ENCODE results near the gene ZNF530. TPM values are rescaled to one million over a fixed set of nuclear protein-coding genes. Genes with fewer than 3 reads are reported as not detected.

ZNF530 gene
- polyA plus RNA-seq, 4 donors: 4.4 to 5.4 (median 4.7) TPM

DNA sequence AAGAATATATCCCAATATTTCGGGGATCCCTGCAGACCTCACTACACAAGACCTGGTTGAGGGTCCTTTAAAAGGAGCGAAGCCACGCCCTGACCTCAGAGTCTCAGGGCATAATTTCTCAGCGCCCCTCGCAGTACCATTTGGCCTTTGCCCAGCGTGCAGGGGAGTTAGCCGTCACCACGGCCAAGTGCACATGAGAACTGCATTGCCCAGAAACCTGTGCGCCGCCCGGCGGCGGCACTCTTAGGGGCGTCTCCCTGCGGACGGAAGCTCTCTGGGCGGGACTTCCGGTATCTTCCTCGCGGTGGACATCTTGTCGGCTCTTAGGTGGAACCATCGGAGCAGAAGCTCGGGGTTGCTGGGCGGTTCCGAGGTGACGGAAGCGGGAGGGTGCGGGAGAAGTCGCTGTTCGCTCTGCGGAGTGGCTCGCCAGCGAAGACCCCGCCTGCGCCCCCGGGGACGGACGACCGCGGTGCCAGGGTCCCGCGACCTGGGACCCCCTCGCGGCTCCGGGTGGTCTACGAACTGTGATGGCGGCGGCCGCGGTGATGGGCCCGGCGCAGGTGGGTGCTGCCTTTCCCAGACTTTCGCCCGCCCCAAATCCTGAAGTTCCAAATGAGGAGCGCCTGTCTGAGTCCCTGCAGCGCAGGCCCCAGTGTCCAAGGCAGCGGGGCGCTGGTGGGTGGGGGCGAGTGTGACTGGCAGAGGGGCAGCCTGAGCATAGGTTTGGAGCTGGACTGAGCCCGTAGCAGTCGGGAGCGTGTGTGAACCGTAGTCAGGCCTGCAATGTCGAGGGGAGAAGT is 14.5 kb downstream of the ZNF530 start, which contains the start of gene ZNF134:
TSS of gene ZNF134 (plus strand) at position 302 of the 803 bp plus-strand sequence. CDS start 5,227 bp downstream, outside the sequence.
- DNase-seq (ENCODE audit: low read depth in 4 of 4, low spot score in 3 of 4): peak; percentile 82 to 89 (median 84)

DNA sequence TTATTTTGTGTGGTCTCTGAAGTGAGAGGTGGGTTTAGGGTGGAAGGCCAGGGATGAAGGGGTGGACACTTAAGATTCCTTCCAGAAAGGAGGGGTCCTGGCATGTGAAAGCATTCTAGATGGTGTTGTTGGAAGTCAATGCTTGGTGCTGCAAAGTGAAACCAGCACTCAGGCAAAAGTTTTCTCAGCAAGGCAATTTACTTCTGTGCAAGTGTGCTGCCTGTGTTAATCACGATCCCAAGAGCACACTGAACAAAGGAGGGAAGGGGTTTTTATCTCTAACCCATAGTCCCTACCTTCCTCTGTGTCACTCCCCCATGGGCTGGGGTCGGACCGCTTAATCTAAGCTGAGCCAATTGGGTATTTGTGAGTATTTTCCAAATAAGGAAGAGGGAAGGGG is 15.7 kb downstream of the ZNF530 start:
- DNase-seq (ENCODE audit: low read depth in 4 of 4, low spot score in 3 of 4): no peak

DNA sequence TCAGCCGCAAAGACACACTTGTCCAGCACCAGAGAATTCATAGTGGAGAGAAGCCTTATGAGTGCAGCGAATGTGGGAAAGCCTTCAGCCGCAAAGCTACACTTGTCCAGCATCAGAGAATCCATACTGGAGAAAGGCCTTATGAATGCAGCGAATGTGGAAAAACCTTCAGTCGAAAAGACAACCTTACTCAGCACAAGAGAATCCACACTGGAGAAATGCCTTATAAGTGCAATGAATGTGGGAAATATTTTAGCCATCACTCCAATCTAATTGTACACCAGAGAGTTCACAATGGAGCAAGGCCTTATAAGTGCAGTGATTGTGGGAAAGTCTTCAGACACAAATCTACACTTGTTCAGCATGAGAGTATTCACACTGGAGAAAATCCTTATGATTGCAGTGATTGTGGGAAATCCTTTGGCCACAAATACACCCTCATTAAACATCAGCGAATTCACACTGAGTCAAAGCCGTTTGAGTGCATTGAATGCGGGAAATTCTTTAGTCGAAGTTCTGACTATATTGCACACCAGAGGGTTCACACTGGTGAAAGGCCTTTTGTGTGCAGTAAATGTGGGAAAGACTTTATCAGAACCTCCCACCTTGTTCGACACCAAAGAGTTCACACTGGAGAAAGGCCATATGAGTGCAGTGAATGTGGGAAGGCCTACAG is 21.1 kb downstream of the ZNF530 start:
- no peak for DNase-seq (ENCODE audit: low read depth in 4 of 4, low spot score in 3 of 4)

DNA sequence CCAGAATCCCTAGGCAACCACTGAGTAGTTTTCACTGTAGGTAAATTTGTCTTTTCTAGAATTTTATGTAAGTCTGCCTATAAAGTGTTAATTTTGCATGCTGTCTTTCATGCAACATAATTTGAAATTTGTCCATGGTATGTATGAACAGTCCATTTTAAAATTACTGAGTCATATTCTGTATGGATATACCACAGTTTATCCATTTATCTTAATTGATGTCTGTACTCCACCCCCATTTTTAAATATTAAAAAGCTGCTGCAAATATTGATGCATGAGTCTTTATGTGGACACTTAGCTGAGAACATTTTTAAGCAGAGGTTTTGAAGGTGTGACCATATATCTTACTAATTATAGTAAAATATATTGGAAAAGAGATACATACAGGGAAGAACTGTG is 23.4 kb downstream of the ZNF530 start:
- no peak for DNase-seq (ENCODE audit: low read depth in 4 of 4, low spot score in 3 of 4)

DNA sequence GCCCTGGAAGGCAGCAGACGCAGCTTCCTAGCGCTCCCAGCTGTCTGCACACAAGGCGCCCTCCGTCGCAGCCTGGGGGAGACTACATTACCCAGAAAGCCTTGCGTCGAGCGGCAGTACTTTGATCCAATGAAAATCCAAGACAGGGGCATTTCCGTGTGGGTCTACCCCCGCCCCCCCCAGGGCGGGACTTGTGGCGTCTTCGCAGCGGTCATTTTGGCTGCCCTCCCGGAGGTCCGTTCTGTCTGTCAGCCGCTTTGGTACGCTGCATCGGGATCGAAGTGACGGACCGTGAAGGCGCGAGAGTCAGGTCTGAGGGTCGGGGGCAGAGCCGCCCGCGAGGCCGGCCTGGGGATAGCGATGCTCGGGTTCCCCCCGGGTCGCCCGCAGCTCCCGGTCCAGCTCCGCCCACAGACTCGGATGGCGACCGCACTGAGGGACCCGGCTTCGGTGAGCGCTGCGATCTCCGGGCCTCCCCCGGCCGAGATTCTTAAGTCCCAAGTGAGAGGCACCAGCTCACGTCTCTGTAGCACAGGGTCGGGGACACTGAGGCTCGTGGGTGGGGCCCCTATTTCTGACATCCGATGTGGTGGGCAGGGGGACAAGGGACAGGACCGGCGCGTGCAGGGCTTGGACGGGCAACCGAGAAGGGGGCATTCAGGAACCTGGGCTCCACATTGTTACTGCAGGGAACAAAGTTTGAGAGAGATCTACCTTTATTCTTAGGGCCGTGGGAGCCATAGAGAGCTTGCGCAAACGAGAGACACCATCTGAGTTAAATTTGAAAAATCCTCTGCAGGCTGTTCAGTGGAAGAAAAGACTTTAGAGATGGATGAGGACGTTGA is 33.5 kb downstream of the ZNF530 start, which contains the start of gene ZNF211:
TSS of gene ZNF211 (plus strand) at position 182 of the 845 bp plus-strand sequence. CDS start at position 361, 179 bp downstream.
- DNase-seq (ENCODE audit: low read depth in 4 of 4, low spot score in 3 of 4): peak; percentile 88 to 95 (median 90)

DNA sequence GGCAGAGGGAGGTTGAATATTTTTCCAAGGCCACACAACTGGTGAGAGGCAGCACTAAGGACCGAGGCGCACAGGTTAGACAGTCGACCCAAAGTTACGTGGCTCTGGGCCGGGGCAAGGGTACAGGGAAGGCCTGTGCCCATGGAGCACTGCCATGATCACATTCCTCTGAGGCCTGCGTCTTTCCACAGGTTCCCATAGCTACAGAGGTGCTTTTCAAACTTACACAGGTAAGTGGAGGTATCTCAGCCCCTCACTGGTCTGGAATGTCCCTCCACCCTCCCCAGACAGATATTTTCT is 34.1 kb downstream of the ZNF530 start:
- no peak for DNase-seq (ENCODE audit: low read depth in 4 of 4, low spot score in 3 of 4)

DNA sequence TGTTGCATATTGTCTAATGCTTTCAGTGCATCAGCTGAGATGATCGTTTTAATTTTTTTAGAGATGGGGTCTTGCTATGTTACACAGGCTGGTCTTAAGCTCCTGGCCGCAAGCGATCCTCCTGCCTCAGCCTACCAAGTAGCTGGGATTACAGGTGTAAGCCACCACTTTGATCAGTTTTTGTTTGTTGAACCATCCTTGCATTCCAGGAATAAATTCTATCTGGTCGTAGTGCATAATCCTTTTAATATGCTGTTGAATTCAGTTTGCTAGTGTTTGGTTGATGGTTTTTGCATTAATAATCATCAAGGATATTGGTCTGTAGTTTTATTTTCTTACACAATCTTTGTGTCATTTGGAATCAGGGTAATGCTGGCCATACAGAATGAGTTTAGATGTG is 37.7 kb downstream of the ZNF530 start:
- DNase-seq (ENCODE audit: low read depth in 4 of 4, low spot score in 3 of 4): no peak

DNA sequence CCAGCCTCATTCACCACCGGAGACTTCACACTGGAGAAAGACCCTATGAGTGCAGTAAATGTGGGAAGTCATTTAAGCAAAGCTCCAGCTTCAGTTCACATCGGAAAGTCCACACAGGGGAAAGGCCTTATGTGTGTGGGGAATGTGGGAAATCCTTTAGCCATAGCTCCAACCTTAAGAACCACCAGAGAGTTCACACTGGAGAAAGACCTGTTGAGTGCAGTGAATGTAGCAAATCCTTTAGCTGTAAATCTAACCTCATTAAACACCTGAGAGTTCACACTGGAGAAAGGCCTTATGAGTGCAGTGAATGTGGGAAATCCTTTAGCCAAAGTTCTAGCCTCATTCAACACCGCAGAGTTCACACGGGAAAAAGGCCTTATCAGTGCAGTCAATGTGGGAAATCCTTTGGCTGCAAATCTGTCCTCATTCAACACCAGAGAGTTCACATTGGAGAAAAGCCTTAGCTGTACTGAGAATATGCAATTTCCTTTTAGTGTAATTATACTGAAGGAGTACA is 42.1 kb downstream of the ZNF530 start:
- no peak for DNase-seq (ENCODE audit: low read depth in 4 of 4, low spot score in 3 of 4)

DNA sequence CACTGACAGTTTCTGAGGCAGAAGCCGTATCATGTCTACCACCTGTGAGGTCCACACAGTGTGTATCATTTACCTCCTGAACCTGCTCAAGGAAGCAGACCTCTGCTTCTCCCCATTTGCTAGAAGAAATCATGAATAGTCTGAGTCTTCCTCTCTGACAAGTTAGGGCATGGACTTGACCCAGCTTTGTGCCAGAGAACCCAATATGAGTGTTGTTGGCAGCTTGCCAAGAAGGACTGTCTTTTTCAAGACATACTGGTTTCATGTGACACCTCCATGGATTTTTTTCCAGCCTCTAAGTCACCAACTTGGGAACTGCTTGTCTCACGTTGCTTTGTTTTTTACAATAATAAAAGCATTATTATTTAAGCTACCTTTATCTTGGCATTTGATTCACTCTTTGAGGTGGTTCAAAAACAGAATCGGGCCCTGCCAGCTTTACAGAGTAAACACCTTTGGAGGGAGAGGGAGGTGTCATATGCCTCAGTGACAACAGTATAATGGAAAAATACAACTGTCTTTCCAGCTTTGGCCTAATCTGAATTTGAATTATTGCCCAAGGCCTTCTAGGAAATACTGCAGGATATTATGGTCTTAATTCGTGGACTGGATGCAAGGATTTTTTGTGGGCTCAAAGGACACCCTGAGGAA is 42.8 kb downstream of the ZNF530 start:
- no peak for DNase-seq (ENCODE audit: low read depth in 4 of 4, low spot score in 3 of 4)

DNA sequence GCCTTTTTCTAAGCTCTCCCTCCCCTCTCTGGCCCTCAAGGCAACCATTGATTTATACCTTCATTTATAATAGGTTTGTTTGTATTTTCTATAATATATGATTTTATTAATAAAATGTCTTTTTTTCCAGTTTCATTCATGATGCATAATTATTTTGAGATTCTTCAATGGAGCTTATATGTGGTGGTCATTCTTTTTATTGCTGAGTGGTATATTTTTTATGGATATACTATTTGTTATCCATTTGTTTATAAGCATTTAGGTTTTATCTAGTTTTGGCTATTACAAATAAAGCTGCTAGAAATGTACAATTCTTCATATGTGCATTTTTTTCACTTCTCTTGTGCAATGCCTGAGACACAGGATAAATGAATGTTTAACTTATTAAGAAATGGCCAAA is 44.0 kb downstream of the ZNF530 start:
- no peak for DNase-seq (ENCODE audit: low read depth in 4 of 4, low spot score in 3 of 4)

DNA sequence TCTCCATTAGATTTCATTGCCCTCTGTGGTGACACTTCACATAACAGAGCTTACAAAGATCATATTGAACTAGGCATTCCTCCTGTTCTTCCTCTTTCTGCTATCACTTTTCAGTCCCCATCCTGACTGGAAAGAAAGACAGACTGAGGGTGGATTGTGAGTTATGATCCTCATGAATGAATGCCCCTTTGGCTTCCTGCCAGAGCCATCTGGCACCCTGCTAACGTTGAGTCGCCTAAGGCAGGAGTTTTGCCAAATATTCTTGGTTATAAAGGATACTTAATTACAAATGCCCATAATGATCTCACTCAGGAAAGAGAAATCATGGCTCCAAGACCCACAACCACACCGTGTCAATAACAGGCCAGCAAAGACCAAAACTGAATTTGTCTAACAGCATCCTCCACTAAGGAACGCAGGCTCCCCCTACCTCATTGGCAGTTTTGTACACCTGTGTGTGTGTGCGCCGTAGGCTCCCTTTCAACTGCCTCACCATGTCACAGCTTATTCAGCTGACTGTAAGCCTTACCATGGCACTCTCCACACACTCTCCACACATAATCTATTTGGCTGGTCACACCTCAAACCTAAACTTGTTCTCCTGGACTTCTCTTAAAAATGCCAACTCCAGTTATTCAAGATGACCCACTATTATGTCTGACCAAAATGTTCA is 48.8 kb downstream of the ZNF530 start:
- DNase-seq (ENCODE audit: low read depth in 4 of 4, low spot score in 3 of 4): no peak

DNA sequence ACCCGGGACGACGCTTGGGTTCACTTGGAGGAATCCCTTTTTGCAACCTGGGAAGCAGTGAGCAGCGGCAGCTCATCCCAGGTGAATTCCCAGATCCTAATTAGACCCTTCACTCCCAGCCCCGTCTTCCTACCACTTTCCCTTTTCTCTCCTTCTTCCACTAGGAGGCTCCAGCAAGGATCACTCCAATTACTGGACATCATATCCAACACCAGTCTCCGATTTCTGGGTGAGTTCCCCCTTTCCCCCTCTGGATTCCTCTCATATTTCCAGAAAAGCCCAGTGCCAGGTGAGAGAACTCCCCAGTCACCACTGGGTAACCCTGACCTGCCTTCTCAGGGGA is 51.9 kb downstream of the ZNF530 start:
- DNase-seq (ENCODE audit: low read depth in 4 of 4, low spot score in 3 of 4): no peak

DNA sequence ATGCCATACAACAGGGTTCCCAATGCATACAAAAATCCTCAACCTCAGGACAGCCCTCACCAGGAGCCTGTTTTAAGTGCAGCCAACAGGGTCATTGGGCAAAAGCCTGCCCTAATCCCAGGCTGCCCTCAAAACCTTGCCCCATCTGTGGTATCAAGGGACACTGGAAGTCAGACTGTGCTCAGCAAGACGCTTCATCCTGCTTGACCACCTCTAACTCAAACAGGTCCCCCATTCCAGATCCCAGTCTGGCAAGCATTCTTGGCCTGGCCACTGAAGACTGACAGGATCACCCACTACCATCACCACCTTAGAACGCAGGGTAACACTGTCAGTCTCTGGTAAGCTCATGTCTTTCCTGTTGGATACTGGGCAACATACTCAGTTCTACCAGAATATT is 54.0 kb downstream of the ZNF530 start:
- DNase-seq (ENCODE audit: low read depth in 4 of 4, low spot score in 3 of 4): no peak

DNA sequence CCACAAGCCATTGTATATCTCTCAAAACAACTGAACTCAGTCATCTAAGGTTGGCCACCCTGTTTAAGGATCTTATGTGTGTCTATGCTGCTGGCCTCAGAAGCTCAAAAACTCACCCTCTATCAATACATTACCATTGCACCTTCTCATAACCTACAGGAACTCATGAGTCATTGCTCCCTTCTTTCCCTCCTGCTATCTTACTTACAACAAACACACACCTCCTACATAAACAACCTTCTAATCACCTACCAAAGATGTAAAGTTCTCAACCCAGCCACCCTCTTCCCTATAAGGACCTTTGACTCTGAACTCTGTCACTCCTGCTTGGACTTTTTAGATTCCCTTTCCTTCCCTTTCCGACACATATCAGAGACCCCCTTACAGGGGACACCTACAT is 55.8 kb downstream of the ZNF530 start:
- DNase-seq (ENCODE audit: low read depth in 4 of 4, low spot score in 3 of 4): no peak

DNA sequence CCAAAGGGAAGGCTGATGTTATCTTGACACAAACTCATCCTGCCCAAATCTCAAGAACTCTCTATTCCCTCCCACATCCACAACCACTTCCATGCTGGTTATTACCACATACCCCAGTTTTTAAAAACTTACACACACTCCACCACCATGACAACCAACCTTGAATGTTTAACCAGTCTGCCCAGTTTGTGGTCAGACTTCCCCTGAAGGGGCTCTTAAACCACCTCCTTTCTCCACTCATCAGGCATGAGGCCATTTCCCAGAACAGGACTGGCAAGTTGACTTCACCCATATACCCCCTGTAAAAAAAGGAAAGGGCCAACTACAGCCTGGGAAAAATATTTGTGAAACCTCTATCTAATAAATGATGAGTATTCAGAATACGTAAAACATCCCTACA is 56.7 kb downstream of the ZNF530 start:
- DNase-seq (ENCODE audit: low read depth in 4 of 4, low spot score in 3 of 4): no peak

Other genes with a start within 250 kb of the ZNF530 start
- 10 to 100 TPM; 14.7 to 19.0 (median 17.1) TPM for gene ZNF304, start 248.6 kb upstream of the ZNF530 start, polyA plus RNA-seq (ENCODE audit: insufficient read length in 4 of 4)
- gene TRAPPC2B, start 236.3 kb upstream of the ZNF530 start, polyA plus RNA-seq (ENCODE audit: insufficient read length in 4 of 4): 10 to 100 TPM; 14.8 to 20.2 (median 16.6) TPM
- 1 to 10 TPM; 2.5 to 6.6 (median 6.0) TPM for gene ZNF547, start 236.3 kb upstream of the ZNF530 start, polyA plus RNA-seq (ENCODE audit: insufficient read length in 4 of 4)
- 10 to 100 TPM; 21.8 to 27.6 (median 24.8) TPM for gene ZNF548, start 210.0 kb upstream of the ZNF530 start, polyA plus RNA-seq (ENCODE audit: insufficient read length in 4 of 4)
- 10 to 100 TPM; 11.7 to 13.9 (median 12.3) TPM for gene ZNF17, start 188.7 kb upstream of the ZNF530 start, polyA plus RNA-seq (ENCODE audit: insufficient read length in 4 of 4)
- gene ZNF749, start 164.6 kb upstream of the ZNF530 start, polyA plus RNA-seq (ENCODE audit: insufficient read length in 4 of 4): 10 to 100 TPM in 3 of 4 donors, 1 to 10 TPM in 1; 5.6 to 14.0 (median 12.7) TPM
- 1 to 10 TPM; 1.6 to 5.8 (median 3.1) TPM for gene VN1R1, start 142.7 kb upstream of the ZNF530 start, polyA plus RNA-seq (ENCODE audit: insufficient read length in 4 of 4)
- gene ZNF772, start 122.3 kb upstream of the ZNF530 start, polyA plus RNA-seq (ENCODE audit: insufficient read length in 4 of 4): 10 to 100 TPM in 3 of 4 donors, 1 to 10 TPM in 1; 9.8 to 23.2 (median 22.3) TPM
- gene ZNF419, start 112.1 kb upstream of the ZNF530 start, polyA plus RNA-seq (ENCODE audit: insufficient read length in 4 of 4): 10 to 100 TPM; 14.2 to 23.6 (median 20.2) TPM
- gene ZNF773, start 99.9 kb upstream of the ZNF530 start, polyA plus RNA-seq (ENCODE audit: insufficient read length in 4 of 4): 10 to 100 TPM; 10.1 to 13.9 (median 11.6) TPM
- 10 to 100 TPM; 10.5 to 15.7 (median 14.1) TPM for gene ZNF549, start 72.5 kb upstream of the ZNF530 start, polyA plus RNA-seq (ENCODE audit: insufficient read length in 4 of 4)
- 10 to 100 TPM; 15.1 to 22.7 (median 21.1) TPM for gene ZNF550, start 40.0 kb upstream of the ZNF530 start, polyA plus RNA-seq (ENCODE audit: insufficient read length in 4 of 4)
- 10 to 100 TPM in 1 of 4 donors, 1 to 10 TPM in 3; 7.3 to 10.1 (median 8.6) TPM for gene ZNF416, start 21.0 kb upstream of the ZNF530 start, polyA plus RNA-seq (ENCODE audit: insufficient read length in 4 of 4)
- gene ZIK1, start 15.7 kb upstream of the ZNF530 start, polyA plus RNA-seq (ENCODE audit: insufficient read length in 4 of 4): 10 to 100 TPM; 12.9 to 21.4 (median 17.3) TPM
- gene ZNF134, start 14.4 kb downstream of the ZNF530 start, polyA plus RNA-seq (ENCODE audit: insufficient read length in 4 of 4): 10 to 100 TPM; 16.0 to 28.1 (median 27.1) TPM
- 10 to 100 TPM; 24.7 to 46.4 (median 32.4) TPM for gene ZNF211, start 33.3 kb downstream of the ZNF530 start, polyA plus RNA-seq (ENCODE audit: insufficient read length in 4 of 4)
- under 1 TPM in 2 of 4 donors, not detected in 2; 0.09 to 0.17 TPM for gene ZSCAN4, start 69.0 kb downstream of the ZNF530 start, polyA plus RNA-seq (ENCODE audit: insufficient read length in 4 of 4)
- 10 to 100 TPM in 3 of 4 donors, 1 to 10 TPM in 1; 9.3 to 17.4 (median 15.0) TPM for gene ZNF551, start 82.1 kb downstream of the ZNF530 start, polyA plus RNA-seq (ENCODE audit: insufficient read length in 4 of 4)
- gene ZNF154, start 109.3 kb downstream of the ZNF530 start, polyA plus RNA-seq (ENCODE audit: insufficient read length in 4 of 4): 10 to 100 TPM; 22.8 to 33.6 (median 31.2) TPM
- 10 to 100 TPM in 3 of 4 donors, 1 to 10 TPM in 1; 9.4 to 19.4 (median 19.3) TPM for gene ZNF671, start 127.7 kb downstream of the ZNF530 start, polyA plus RNA-seq (ENCODE audit: insufficient read length in 4 of 4)
- gene ZNF776, start 146.9 kb downstream of the ZNF530 start, polyA plus RNA-seq (ENCODE audit: insufficient read length in 4 of 4): 10 to 100 TPM; 24.9 to 39.6 (median 36.9) TPM
- gene ZNF586, start 169.8 kb downstream of the ZNF530 start, polyA plus RNA-seq (ENCODE audit: insufficient read length in 4 of 4): 10 to 100 TPM; 15.6 to 27.2 (median 22.7) TPM
- gene ZNF552, start 215.0 kb downstream of the ZNF530 start, polyA plus RNA-seq (ENCODE audit: insufficient read length in 4 of 4): 10 to 100 TPM in 3 of 4 donors, 1 to 10 TPM in 1; 6.3 to 27.4 (median 18.0) TPM
- gene ZNF587B, start 230.4 kb downstream of the ZNF530 start, polyA plus RNA-seq (ENCODE audit: insufficient read length in 4 of 4): 10 to 100 TPM in 3 of 4 donors, 1 to 10 TPM in 1; 4.6 to 17.1 (median 15.0) TPM
- 10 to 100 TPM; 19.6 to 41.0 (median 26.1) TPM for gene ZNF587, start 250.0 kb downstream of the ZNF530 start, polyA plus RNA-seq (ENCODE audit: insufficient read length in 4 of 4)